GM23338 (cell line): ENCODE data around the gene RNF2. TPM values are rescaled to one million over a fixed set of nuclear protein-coding genes. Genes with fewer than 3 reads are reported as not detected.

ENCODE experiments used
- ATAC-seq: fragments of 200-7000 bp; cut with Tn5 transposase; 3 replicates; pipeline ENCODE4 v1.9.1; 2020
- DNase-seq: peaks from one replicate; pipeline ENCODE4 v3.0.0-alpha.2; 2015; ENCODE audit warnings: low spot score
- H2AFZ ChIP-seq: fragments of 200-600 bp; sonication (generic); 2 replicates; pipeline ENCODE4 v1.8.0; 2016; ENCODE audit warnings: antibody characterized with exemption, mild to moderate bottlenecking, moderate library complexity
- H3F3A ChIP-seq: fragments of 200-600 bp; sonication (generic); replicated peaks from 2 replicates; pipeline ENCODE4 v1.8.0; 2017; ENCODE audit warnings: antibody characterized with exemption, mixed run types, low read depth
- H3K27ac ChIP-seq: fragments of 200-600 bp; sonication (generic); 2 replicates; pipeline ENCODE4 v1.6.1; 2016; ENCODE audit warnings: low read depth
- H3K27me3 ChIP-seq: fragments of 200-600 bp; sonication (generic); 2 replicates; pipeline ENCODE4 v1.8.0; 2016; ENCODE audit warnings: mild to moderate bottlenecking, mixed run types, moderate library complexity; ENCODE audit not compliant: insufficient read depth
- H3K36me3 ChIP-seq: fragments of 200-600 bp; sonication (generic); 2 replicates; pipeline ENCODE4 v1.8.0; 2016; ENCODE audit warnings: mild to moderate bottlenecking; ENCODE audit not compliant: insufficient read depth
- H3K4me1 ChIP-seq: fragments of 200-600 bp; sonication (generic); 2 replicates; pipeline ENCODE4 v1.8.0; 2016; ENCODE audit warnings: mild to moderate bottlenecking, moderate library complexity; ENCODE audit not compliant: insufficient read depth
- H3K4me2 ChIP-seq: fragments of 200-600 bp; sonication (generic); 2 replicates; pipeline ENCODE4 v1.7.1; 2017; ENCODE audit warnings: mixed run types
- H3K4me3 ChIP-seq: fragments of 200-600 bp; sonication (generic); 2 replicates; pipeline ENCODE4 v1.6.1; 2016; ENCODE audit warnings: mixed run types
- H3K79me2 ChIP-seq: fragments of 200-600 bp; sonication (generic); replicated peaks from 2 replicates; pipeline ENCODE4 v1.8.0; 2017; ENCODE audit warnings: mild to moderate bottlenecking; ENCODE audit not compliant: insufficient read depth
- H3K9me2 ChIP-seq: fragments of 200-600 bp; sonication (generic); 2 replicates; pipeline ENCODE4 v1.8.0; 2017; ENCODE audit not compliant: insufficient read depth
- H4K20me1 ChIP-seq: fragments of 200-600 bp; sonication (generic); replicated peaks from 2 replicates; pipeline ENCODE4 v1.8.0; 2017; ENCODE audit warnings: mild to moderate bottlenecking; ENCODE audit not compliant: insufficient read depth
- H3K27ac Mint-ChIP-seq: 2 replicates; pipeline ENCODE4 v1.8.0; 2020; ENCODE audit warnings: inconsistent platforms, mild to moderate bottlenecking, moderate library complexity, mixed read lengths
- H3K27me3 Mint-ChIP-seq: 3 replicates; pipeline ENCODE4 v1.8.0; 2022; ENCODE audit warnings: low read depth, mild to moderate bottlenecking, moderate library complexity, mixed read lengths, inconsistent platforms; ENCODE audit not compliant: insufficient read depth, poor library complexity
- H3K36me3 Mint-ChIP-seq: 3 replicates; pipeline ENCODE4 v1.8.0; 2021; ENCODE audit warnings: low read depth, mild to moderate bottlenecking, inconsistent platforms, moderate library complexity, mixed read lengths
- H3K4me1 Mint-ChIP-seq: 3 replicates; pipeline ENCODE4 v1.8.0; 2020; ENCODE audit warnings: mild to moderate bottlenecking, inconsistent platforms, mixed read lengths
- H3K4me3 Mint-ChIP-seq: 3 replicates; pipeline ENCODE4 v1.8.0; 2021; ENCODE audit warnings: moderate library complexity, mild to moderate bottlenecking, inconsistent platforms, mixed read lengths
- H3K9me3 Mint-ChIP-seq: 3 replicates; pipeline ENCODE4 v1.8.0; 2020; ENCODE audit warnings: moderate library complexity, mild to moderate bottlenecking, inconsistent platforms, mixed read lengths
- CTCF ChIP-seq, 2 experiments: fragments of 200-600 bp in 1 of 2; sonication (generic) in 1 of 2; conservative IDR thresholded peaks; 2 replicates each; pipeline versions ENCODE4 v1.5.1 to v1.6.1; 2016 to 2017; ENCODE audit warnings: antibody characterized with exemption in 2 of 2, low read depth in 2 of 2, mild to moderate bottlenecking in 2 of 2, moderate library complexity in 1 of 2
- ETS1 ChIP-seq: IDR thresholded peaks from 2 replicates; pipeline ENCODE4 v1.6.1; 2016; ENCODE audit warnings: antibody characterized with exemption
- JUNB ChIP-seq: IDR thresholded peaks from one replicate; pipeline ENCODE4 v1.6.1; 2016; ENCODE audit warnings: antibody characterized with exemption; ENCODE audit not compliant: unreplicated experiment
- ZNF462 ChIP-seq: fragments of 250-450 bp; sonication (Bioruptor Pico); IDR thresholded peaks from 2 replicates; pipeline ENCODE4 v1.5.0; 2020; ENCODE audit warnings: mild to moderate bottlenecking, moderate library complexity
- polyA plus RNA-seq: library from polyadenylated mRNA; unstranded; fragments of >200 nt; fragmentation: Nextera tagmentation; extraction: Ambion mirVana; gene quantifications from 2 replicates; pipeline ENCODE4 v1.2.1, GENCODE V29; 2016
- total RNA-seq: library from RNA; depleted of rRNA; stranded (reverse); fragments of >200 nt; shearing (Covaris generic); gene quantifications from 2 replicates; pipeline ENCODE4 v1.2.3, GENCODE V29; 2014

The RNF2 gene
- total and polyA plus RNA-seq, 2 experiments from 2014 or later = 33.3 to 51.4 TPM

GRCh38 chr1:185074307-185074706, 28.9 kb downstream of the RNF2 start:
- DNase-seq (peak; percentile 40), ATAC-seq (peak; percentile 61)
- no peaks in the 10 kb centered on the region for H4K20me1 ChIP-seq
- TF ChIP-seq ZNF462 (CRISPR knock-in tag) = peak; percentile 85
- TF ChIP-seq ETS1 = no peak
- TF ChIP-seq JUNB = no peak
- no peak for TF ChIP-seq CTCF (conservative IDR thresholded peaks at IDR 0.05; ENCODE audit: low read depth in 2 of 2)
- H3F3A ChIP-seq = no peaks in the 10 kb centered on the region
- H3K4me2 ChIP-seq = peak overlapping the region; percentile 56
- peak overlapping the region; percentile 53 for H3K27ac Mint-ChIP-seq
- H3K36me3 Mint-ChIP-seq = peaks cover 4% of the 10 kb centered on the region; the same call in 2 of the 3 replicates
- H3K36me3 ChIP-seq = no peaks in the 10 kb centered on the region
- no peaks in the 10 kb centered on the region for H3K9me2 ChIP-seq
- H2AFZ ChIP-seq = no peak overlapping the region
- peaks cover 68% of the 10 kb centered on the region for H3K4me1 Mint-ChIP-seq
- peaks cover 61% of the 10 kb centered on the region for H3K4me1 ChIP-seq
- no peaks in the 10 kb centered on the region for H3K27me3 ChIP-seq
- no peaks in the 10 kb centered on the region for H3K9me3 Mint-ChIP-seq
- peak overlapping the region; percentile 85 for H3K27ac ChIP-seq
- H3K79me2 ChIP-seq = peaks cover 100% of the 10 kb centered on the region
- H3K4me3 ChIP-seq = no peak overlapping the region; the same call in 1 of the 2 replicates
- peak overlapping the region; percentile 35; the same call in 2 of the 3 replicates for H3K4me3 Mint-ChIP-seq
- H3K27me3 Mint-ChIP-seq = peaks cover 9% of the 10 kb centered on the region
